ENCODE measurements around the gene ERVK3-1.

- TF ChIP-seq YY1 (IDR thresholded peaks at IDR 0.05; ENCODE audit: insufficient read depth, insufficient read length) (no peak), ZNF274 (IDR thresholded peaks at IDR 0.05; ENCODE audit: low read depth, low read length) (no peak)
These were observed 40.1 kb upstream of the ERVK3-1 start for GRCh38 chr19:58265100-58265499.

Data from NT2/D1 (cell line).